WERI-Rb-1 (cell line): ENCODE measurements around the gene TTC31.
A peak's percentile ranks its signal among the peaks of the same experiment; 100 is the strongest.

Experiments used
- DNase-seq: peaks from one replicate; pipeline ENCODE4 v3.0.0-alpha.2; 2020
- H3K27ac ChIP-seq: fragments of 250-450 bp; sonication (Bioruptor Pico); 2 replicates; pipeline ENCODE4 v1.5.1; 2020; ENCODE audit warnings: mild to moderate bottlenecking, moderate library complexity
- H3K27me3 ChIP-seq: fragments of 250-450 bp; sonication (Bioruptor Pico); 2 replicates; pipeline ENCODE4 v1.5.1; 2021; ENCODE audit warnings: mild to moderate bottlenecking, low read depth, moderate library complexity; ENCODE audit not compliant: insufficient read depth, severe bottlenecking
- H3K36me3 ChIP-seq: fragments of 250-450 bp; sonication (Bioruptor Pico); 2 replicates; pipeline ENCODE4 v1.5.1; 2020; ENCODE audit warnings: mild to moderate bottlenecking, moderate library complexity
- H3K4me3 ChIP-seq: 2 replicates; pipeline ENCODE4 v1.5.1; 2011; ENCODE audit warnings: low read depth, mild to moderate bottlenecking, control low read depth, low read length
- H3K9me3 ChIP-seq: fragments of 250-450 bp; sonication (Bioruptor Pico); 2 replicates; pipeline ENCODE4 v1.5.1; 2021; ENCODE audit warnings: mild to moderate bottlenecking, moderate library complexity; ENCODE audit not compliant: severe bottlenecking
- TF ChIP-seq, protein P1 (sequence below): IDR thresholded peaks from 2 replicates; pipeline ENCODE4 v1.5.1; 2011; ENCODE audit warnings: low read depth, mild to moderate bottlenecking, control low read depth, inconsistent platforms, low read length

TTC31 gene

GRCh38 chr2:74527741-74528140 is 44.9 kb downstream of the TTC31 start:
- Histone ChIP-seq H3K4me3 (no peak overlapping the region), H3K36me3 (peaks cover 55% of the 10 kb centered on the region), H3K9me3 (no peaks in the 10 kb centered on the region), H3K27me3 (no peaks in the 10 kb centered on the region), H3K27ac (no peak overlapping the region)
- no peak for DNase-seq
- TF ChIP-seq, protein P1, sequence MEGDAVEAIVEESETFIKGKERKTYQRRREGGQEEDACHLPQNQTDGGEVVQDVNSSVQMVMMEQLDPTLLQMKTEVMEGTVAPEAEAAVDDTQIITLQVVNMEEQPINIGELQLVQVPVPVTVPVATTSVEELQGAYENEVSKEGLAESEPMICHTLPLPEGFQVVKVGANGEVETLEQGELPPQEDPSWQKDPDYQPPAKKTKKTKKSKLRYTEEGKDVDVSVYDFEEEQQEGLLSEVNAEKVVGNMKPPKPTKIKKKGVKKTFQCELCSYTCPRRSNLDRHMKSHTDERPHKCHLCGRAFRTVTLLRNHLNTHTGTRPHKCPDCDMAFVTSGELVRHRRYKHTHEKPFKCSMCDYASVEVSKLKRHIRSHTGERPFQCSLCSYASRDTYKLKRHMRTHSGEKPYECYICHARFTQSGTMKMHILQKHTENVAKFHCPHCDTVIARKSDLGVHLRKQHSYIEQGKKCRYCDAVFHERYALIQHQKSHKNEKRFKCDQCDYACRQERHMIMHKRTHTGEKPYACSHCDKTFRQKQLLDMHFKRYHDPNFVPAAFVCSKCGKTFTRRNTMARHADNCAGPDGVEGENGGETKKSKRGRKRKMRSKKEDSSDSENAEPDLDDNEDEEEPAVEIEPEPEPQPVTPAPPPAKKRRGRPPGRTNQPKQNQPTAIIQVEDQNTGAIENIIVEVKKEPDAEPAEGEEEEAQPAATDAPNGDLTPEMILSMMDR: no peak

- peaks cover 65% of the 10 kb centered on the region for H3K36me3 ChIP-seq
- TF ChIP-seq, protein P1: 0 out of 2 replicates have a peak, but pooled peaks have one; percentile 23
- no peak for DNase-seq
- H3K4me3 ChIP-seq: peak overlapping the region; percentile 97
- no peaks in the 10 kb centered on the region for H3K9me3 ChIP-seq
- no peaks in the 10 kb centered on the region for H3K27me3 ChIP-seq
- H3K27ac ChIP-seq: peak overlapping the region; percentile 86
These were observed 45.9 kb downstream of the TTC31 start for GRCh38 chr2:74528600-74529356.

DNA sequence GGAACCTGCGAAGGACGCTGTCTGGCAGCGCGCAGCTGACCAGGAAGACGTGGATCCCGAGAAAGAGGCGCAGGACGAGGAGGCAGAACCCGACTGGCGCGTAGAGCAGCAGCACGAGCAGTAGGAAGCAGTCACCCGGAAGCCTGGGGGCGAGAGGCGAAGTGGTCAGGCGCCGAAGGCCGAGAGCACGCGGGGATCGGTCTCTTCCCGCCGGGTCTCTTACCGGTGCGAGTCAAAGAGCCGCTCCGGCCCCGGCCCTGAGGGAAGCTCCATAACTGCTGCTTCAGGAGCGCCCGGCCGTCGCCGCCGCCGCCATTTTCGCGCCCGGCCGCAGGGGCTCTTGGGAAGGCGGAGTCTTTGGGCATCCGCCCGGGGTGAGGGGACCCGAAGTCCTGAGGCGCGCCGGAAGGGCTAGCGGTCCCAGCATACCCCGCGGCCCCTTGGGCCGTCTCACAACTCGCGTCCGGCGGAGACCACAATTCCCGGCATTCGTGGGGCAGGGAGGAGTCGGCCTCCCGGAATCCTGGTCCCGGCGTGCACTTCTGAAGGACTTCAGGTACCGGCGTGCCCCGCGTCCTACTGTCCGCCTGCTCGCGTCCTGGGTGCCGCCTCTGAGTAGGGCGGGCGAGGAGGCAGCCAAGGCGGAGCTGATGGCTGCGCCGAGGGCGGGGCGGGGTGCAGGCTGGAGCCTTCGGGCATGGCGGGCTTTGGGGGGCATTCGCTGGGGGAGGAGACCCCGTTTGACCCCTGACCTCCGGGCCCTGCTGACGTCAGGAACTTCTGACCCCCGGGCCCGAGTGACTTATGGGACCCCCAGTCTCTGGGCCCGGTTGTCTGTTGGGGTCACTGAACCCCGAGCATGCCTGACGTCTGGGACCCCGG is 46.7 kb downstream of the TTC31 start, which contains the start of the genes AUP1 and HTRA2:
Gene AUP1, minus strand, starts transcription at position 350 of the 882 bp plus-strand sequence. Its CDS starts 77 bp downstream, at position 273.
Gene HTRA2, plus strand, starts transcription at position 577 of the 882 bp plus-strand sequence. Its CDS starts 74 bp downstream, at position 651.
- Histone ChIP-seq H3K9me3 (no peaks in the 10 kb centered on the region), H3K36me3 (peaks cover 72% of the 10 kb centered on the region), H3K27ac (peak within 1 kb of the TSS; percentile 86), H3K27me3 (no peaks in the 10 kb centered on the region), H3K4me3 (peak within 1 kb of the TSS; percentile 97)
- DNase-seq: peak; percentile 100
- TF ChIP-seq, protein P1: no peak

DNA sequence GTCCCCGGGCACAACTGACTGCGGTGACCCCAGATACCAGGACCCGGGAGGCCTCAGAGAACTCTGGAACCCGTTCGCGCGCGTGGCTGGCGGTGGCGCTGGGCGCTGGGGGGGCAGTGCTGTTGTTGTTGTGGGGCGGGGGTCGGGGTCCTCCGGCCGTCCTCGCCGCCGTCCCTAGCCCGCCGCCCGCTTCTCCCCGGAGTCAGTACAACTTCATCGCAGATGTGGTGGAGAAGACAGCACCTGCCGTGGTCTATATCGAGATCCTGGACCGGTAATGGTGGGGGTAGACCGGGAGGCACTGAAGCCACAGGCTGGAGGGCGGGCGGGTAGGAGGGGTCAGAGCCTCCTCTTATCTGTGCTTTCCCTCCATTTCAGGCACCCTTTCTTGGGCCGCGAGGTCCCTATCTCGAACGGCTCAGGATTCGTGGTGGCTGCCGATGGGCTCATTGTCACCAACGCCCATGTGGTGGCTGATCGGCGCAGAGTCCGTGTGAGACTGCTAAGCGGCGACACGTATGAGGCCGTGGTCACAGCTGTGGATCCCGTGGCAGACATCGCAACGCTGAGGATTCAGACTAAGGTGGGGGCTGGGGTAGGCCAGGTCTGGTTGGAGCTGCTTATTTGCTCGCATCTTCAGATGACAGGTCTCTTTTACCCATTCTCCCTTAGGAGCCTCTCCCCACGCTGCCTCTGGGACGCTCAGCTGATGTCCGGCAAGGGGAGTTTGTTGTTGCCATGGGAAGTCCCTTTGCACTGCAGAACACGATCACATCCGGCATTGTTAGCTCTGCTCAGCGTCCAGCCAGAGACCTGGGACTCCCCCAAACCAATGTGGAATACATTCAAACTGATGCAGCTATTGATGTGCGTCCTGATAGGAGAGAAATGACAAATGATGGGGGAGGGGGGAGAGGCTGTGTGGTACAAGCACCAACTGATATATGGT is 47.6 kb downstream of the TTC31 start:
- Histone ChIP-seq H3K27me3 (no peaks in the 10 kb centered on the region), H3K9me3 (no peaks in the 10 kb centered on the region), H3K36me3 (peaks cover 68% of the 10 kb centered on the region), H3K4me3 (peak overlapping the region; percentile 97), H3K27ac (peak overlapping the region; percentile 86)
- DNase-seq: peak; percentile 66
- TF ChIP-seq, protein P1: no peak

- TF ChIP-seq, protein P1: no peak
- Histone ChIP-seq H3K36me3 (peaks cover 56% of the 10 kb centered on the region), H3K4me3 (no peak overlapping the region), H3K9me3 (no peaks in the 10 kb centered on the region), H3K27me3 (no peaks in the 10 kb centered on the region), H3K27ac (peak overlapping the region; percentile 86)
- DNase-seq: no peak
These were observed 48.8 kb downstream of the TTC31 start for GRCh38 chr2:74531666-74532065.
